Measurements from ENCODE around the gene OXER1.

OXER1 gene

DNA sequence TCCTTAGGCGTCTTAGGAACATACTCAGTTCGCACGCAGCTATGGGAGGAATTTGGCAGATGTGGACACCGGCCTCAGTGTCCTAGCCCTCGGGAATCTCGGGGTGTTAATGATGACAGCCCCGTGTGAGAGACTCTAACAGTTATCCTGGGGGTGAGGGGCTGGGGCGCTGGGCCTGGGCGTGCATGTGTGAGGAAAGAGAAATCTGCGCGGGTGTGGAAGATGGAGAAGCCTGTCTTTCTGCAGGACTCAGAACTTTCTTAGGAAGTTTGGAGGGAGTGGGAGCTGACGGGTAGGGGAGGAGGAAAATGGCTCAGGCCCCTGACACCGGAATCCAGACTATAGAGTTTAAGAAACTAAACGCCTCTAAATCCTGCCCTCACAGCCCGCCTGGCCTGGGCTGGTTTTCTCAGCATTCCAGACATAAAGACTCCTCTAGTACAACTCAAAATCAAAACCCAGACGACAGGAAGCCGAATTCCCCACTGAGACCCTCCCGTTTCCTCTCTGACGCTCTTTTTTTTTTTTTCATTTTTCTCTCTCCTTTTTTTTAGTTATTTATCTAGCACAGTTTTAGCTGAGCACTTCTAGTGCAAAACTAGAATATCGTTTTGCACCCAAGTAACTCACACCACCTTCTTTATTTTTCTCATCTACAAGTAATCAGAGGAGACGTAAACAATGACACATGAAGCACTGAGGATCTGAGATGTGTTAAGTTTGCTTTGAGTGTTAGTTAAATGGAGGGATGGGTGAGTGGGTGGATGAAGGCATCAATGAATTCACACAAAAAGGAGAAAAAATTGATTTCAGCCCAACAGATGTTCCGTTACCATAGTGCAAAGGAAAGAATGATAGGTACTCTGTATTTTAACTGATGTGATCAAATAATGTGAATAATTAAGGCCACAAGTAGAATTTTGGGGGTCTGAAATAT, 29.7 kb upstream of the OXER1 start:
- DNase-seq: no peak

DNA sequence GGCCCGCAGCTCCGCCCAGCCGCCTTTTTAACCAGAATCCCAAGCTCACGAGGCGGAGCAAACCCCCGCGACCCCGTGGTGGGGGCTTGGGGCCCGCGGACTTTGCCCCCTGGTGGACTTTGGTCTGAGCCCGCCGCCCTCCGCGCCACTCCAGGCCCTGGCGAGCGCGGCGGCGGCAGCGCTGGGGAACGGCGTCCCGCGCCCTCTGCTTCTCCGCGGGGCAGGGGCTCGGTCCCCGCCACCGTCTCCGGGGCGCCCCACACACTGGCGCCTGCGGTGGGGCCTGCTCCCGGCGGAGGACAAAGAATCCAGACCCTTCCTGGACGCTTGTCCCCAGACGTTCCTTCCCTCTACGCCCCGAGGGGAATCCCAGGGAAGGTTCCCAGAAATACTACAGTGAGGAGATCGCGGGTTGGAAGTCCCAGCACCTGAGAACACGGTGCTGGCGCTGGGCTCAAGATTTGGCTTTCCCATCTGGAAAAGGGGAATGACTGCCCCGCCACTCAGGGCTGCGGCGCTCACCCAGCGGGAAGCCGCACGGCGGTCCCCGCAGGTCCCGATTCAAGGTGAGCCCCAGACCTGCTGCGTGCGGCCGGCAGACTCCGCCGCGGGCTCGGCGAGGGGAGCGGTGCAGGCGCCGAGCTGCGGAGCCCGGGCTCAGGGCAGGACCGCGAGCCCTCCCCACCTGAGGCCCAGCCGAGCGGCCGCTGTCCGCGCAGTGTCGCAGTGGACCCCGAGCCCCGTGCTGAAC, 28.8 kb upstream of the OXER1 start, which contains the start of gene HAAO:
HAAO (minus strand) TSS at position 1 of the 751 bp plus-strand sequence. CDS start 47 bp downstream, outside the sequence.
- DNase-seq: no peak

- DNase-seq: no peak
Observed at GRCh38 chr2:42792087-42792582, 28.2 kb upstream of the OXER1 start.

DNA sequence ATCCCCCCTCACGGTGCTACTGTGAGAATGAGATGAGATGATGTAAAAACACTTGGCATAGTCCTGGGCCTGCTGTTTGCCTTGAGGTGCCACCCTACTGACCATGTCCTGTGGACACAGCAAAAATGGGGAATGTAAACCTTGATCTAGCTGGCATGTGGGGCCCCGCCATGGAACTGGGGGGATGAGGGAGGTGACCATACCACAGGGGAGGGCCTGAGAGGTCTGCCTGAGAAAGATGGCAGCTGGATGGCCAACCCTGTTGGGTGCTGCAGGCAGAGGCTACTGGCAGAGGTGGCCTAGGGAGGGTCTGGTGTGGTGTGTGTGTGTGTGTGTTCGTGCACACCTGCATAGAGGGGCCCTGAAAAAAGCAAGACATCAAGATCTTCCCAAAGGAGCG, 27.7 kb upstream of the OXER1 start:
- DNase-seq: no peak

GRCh38 chr2:42789751-42790150, 25.8 kb upstream of the OXER1 start:
- DNase-seq: no peak

DNA sequence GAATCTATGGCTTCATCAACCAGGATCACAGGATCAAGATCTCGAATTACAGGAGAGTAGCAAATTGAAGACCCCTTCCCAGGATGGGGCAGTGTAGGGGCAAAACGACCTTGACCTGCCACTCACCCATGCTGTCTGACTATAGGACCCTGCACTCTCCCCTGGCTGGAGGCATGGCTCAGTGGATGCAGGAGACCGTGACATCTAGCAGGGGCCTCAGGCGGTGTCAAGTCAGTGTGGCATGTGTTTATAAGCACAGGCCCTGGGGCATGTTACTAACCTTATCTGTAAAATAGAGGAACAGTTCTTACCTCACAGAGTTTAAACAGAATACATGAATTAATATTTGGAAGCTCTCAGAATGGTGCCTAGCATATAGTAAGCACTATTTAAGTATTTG, 24.9 kb upstream of the OXER1 start:
- no peak for DNase-seq

GRCh38 chr2:42788478-42788793, 24.5 kb upstream of the OXER1 start:
- no peak for DNase-seq

- no peak for DNase-seq
Observed at GRCh38 chr2:42787788-42788477, 24.0 kb upstream of the OXER1 start.

DNA sequence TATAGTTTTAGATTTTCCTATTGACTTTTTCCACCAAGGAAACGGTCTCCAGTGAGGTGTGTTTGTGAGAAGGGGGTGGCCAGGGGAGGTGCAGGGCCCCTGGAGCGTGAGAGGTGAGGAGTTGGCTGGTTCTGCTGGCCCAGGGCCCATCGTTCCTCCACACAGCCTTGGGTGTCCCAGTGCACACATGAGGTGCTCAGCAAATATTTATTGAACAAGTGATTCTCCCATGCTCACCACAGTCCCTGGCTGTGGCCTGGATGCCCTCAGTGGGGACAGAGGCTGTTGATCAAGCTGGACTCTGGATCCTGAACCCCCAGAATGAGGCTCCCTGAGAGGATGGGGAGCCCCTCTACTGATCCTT, 23.5 kb upstream of the OXER1 start:
- DNase-seq: no peak

DNA sequence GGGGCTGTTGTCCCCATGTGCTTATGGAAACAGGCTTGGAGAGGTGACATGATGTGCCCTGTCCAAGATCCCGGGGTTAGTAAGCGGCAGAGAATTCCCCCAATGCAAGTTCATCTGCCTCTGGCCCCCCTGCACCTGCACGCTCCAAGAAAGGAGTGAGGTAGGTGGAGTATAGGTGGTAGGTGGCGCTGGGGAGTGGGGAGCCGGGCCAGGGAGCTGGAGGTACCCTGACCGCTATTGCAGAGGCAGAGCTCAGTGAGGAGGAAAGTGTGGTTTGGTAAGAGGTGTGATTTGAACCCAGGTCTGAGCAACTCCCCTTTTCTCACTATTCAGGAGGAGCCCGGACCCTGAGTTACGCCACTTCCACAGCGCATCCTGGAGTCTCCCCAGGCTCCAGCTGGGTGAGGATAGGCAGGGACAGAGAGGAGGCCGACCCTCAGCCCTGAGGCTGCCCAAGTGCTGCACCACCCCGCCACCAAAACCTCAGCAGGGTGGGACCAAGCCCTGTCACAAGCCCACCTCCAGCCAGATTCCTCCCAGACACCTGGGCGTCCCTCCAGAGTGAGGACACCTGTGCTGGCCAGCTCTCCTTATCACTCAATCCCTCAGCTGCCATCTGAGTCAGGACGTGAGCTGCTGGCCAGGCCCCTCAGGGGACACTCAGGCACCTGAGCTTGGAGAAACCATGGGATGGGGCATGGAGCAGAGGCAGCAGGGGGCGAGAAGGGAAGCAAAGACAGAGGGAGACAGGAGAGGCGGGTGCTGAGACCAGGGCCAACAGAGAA, 22.8 kb upstream of the OXER1 start:
- DNase-seq: no peak

- no peak for DNase-seq
Observed at GRCh38 chr2:42784204-42784880, 20.4 kb upstream of the OXER1 start.

DNA sequence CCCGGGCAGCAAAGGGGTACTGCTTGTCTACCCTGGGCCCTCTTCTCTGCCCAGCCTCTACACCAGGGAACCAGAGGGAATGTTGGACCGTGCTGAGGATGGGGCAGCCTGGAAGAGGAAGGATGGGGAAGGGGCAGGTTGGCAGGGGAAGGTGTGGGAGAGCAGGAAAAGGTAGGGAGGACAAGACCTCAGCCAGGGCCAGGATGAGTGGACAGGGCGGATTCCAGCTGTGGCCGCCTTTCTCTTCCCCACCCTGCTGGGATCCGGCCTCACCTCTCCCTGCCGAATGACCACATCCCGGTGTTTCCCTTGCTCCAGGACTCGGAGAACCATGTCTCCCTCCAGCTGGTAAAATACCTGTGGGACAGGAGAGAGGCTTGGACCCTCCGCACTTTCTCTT, 19.6 kb upstream of the OXER1 start:
- DNase-seq: no peak

GRCh38 chr2:42781181-42781580, 17.2 kb upstream of the OXER1 start:
- DNase-seq: no peak

GRCh38 chr2:42777883-42778805, 14.2 kb upstream of the OXER1 start:
- DNase-seq: no peak

DNA sequence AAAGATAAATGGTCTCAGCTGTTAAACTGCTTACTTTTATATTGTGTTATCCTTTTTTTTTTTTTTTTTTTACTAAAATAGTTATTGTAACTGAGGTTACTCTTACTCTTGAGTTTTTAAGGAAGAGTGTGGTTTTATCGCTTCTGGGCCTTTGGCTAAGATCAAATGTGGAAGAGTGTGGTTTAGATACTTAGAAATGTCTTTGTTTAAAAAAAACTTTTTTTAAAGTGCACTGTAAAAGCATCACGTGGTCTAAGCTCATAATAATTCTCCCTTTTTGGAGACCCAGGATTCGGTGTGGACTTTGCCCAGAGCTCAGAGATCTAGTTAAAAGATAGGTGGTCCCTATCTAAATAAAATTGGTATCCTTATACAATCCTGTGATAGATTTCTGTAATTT, 11.9 kb upstream of the OXER1 start:
- DNase-seq: no peak

- no peak for DNase-seq
Observed at GRCh38 chr2:42775186-42775585, 11.3 kb upstream of the OXER1 start.

- no peak for DNase-seq
Observed at GRCh38 chr2:42771546-42772153, 7.7 kb upstream of the OXER1 start.

GRCh38 chr2:42770288-42771131, 6.6 kb upstream of the OXER1 start:
- peak; percentile 11 for DNase-seq

DNA sequence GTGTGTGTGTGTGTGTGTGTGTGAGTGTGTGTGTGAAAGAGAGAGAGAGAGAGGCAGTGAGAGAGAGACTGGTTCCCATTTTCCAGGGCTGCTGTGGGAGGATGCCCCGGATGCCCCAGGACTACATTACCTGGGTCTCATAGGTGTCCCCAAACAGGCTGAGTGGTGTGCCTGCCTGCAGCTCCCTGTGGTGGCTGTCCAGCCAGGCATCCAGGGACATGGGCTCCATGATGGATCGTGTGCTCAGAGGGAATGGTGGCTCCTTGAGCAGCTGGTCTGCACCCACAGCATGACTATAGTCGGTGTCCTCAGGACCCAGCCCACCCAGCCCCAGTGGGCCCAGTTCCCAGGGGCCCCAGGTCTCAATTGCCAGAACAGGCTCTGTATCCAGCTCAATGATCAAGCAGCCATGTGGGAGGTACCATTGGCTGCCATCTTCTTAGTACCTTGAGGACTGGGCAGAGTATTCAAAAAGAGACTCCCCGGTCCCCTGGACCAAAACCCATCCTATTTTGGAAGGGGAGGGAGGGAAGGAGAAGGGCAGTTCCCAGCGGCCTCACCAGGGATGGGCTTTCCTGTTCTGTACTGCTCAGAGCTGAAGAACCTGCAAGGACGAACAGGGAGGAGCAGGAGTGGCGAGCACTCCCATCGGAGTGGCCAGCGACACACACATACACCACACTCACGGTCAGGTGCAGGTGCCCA, 5.8 kb upstream of the OXER1 start:
- DNase-seq: no peak

Measured in NCI-H1092 (cell line).